ENCODE data around the gene RNASE8.

The RNASE8 gene

DNA sequence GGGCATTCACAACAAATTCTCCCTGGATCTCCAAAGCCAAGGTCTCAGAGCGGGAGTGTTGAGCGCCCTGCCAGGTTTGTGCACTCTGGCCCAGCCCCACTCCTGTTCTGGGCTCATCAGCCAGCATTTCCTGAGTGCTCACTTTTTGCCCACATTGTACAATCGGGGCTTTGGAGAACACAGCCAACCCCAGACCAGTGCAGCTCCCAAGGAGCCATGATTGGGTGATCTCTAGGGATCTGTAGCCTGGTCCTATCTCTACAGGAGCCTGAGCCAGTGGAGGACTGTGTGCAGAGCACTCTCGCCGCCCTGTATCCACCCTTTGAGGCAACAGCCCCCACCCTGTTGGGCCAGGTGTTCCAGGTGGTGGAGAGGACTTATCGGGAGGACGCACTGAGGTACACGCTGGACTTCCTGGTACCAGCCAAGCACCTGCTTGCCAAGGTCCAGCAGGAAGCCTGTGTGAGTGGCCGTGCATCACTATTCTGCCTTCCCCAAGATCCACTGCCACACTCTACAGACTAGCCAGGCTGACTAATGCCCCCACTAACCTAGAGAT is 15.2 kb downstream of the RNASE8 start:
- no peak for DNase-seq (ENCODE audit: low read depth)

GRCh38 chr14:21073921-21074320 is 16.3 kb downstream of the RNASE8 start:
- DNase-seq (ENCODE audit: low read depth) = no peak

- DNase-seq (ENCODE audit: low read depth) = no peak
These were observed 17.0 kb downstream of the RNASE8 start for GRCh38 chr14:21074398-21075272.

- no peak for DNase-seq (ENCODE audit: low read depth)
These were observed 18.3 kb downstream of the RNASE8 start for GRCh38 chr14:21075719-21076437.

DNA sequence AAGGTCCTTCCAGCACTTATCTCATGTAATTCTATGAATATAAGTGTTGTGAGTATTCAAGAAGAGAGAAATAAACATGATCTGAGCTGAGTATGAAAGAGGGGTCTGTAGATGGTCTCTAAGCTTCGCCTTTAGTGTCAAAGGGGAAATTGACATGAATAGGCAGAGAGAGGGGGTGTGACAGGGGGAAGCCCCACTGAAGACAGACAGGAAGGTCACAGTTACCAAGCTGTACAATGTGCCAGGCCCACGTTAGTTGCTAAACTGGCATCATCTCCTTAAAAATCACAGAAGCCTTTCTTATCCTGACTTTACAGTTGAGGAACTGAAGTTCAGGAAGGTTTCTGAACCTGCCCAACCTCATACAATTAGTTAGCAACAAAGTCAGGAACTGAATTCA is 20.1 kb downstream of the RNASE8 start:
- DNase-seq (ENCODE audit: low read depth) = no peak

DNA sequence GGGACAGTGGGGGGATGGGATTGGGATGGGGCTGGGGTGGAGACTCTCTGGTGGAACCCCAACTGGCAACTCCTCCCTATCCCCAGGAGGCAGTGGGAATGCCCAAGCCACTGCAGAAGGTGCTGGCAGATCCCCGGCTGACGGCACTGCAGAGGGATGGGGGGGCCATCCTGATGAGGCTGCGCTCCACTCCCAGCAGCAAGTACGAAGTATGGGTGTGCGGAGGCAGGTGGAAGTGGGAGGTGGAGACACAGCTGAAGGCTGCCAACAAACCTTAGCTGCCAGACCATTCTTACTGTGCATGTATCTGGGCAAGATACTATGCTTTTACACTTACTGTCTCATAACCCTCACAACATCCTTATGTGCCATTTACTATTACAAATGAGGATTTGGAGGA is 20.7 kb downstream of the RNASE8 start:
- no peak for DNase-seq (ENCODE audit: low read depth)

DNA sequence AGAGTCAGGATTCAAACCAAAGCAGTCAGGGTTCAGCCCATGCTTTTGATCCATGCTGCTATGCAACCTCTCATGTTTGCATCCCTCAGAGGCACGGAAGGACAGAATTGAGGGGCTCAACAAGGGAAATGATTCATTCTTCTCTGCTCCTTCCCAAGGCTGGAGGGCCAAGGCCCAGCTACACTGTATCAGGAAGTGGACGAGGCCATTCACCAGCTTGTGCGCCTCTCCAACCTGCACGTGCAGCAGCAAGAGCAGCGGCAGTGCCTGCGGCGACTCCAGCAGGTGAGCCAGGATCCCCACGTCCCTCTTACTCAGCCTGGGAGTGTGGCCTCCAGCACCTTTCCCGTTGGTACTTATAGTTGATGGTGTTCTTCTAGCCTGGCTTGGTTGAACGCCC is 21.1 kb downstream of the RNASE8 start:
- DNase-seq (ENCODE audit: low read depth) = no peak

DNA sequence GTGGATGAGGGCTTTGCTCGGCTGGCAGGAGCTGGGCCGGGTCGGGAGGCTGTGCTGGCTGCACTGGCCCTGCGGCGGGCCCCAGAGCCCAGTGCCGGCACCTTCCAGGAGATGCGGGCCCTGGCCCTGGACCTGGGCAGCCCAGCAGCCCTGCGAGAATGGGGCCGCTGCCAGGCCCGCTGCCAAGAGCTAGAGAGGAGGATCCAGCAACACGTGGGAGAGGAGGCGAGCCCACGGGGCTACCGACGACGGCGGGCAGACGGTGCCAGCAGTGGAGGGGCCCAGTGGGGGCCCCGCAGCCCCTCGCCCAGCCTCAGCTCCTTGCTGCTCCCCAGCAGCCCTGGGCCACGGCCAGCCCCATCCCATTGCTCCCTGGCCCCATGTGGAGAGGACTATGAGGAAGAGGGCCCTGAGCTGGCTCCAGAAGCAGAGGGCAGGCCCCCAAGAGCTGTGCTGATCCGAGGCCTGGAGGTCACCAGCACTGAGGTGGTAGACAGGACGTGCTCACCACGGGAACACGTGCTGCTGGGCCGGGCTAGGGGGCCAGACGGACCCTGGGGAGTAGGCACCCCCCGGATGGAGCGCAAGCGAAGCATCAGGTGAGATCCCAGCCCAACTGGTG is 24.0 kb downstream of the RNASE8 start:
- DNase-seq (ENCODE audit: low read depth) = no peak

DNA sequence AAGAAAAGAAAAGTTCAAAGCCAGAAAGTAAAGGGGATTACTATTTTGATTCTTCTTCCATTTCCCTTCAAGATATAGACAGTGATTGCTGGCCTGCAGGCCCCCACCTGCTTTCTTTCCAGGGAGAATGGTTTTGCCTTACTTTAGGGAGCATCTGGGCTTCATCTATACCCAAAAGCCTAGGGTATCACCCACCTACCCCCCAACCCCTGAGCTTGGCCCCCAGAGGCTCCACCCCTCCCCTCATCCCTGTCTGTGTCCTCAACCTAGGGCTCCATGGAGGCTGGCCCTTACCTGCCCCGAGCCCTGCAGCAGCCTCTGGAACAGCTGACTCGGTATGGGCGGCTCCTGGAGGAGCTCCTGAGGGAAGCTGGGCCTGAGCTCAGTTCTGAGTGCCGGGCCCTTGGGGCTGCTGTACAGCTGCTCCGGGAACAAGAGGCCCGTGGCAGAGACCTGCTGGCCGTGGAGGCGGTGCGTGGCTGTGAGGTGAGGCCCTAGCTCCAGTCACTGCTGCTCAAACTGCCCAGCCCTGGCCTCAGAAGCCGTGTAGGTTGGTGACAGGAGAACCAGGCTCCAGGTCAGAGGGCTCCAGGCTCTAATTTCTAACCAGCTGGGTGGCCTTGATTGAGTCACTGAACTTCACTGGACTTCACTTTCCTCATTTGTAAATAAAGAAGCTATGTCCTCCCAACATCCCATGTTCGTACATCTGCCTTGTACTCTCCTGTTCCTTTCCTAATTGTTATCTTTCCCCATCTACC is 26.1 kb downstream of the RNASE8 start:
- DNase-seq (ENCODE audit: low read depth) = no peak

DNA sequence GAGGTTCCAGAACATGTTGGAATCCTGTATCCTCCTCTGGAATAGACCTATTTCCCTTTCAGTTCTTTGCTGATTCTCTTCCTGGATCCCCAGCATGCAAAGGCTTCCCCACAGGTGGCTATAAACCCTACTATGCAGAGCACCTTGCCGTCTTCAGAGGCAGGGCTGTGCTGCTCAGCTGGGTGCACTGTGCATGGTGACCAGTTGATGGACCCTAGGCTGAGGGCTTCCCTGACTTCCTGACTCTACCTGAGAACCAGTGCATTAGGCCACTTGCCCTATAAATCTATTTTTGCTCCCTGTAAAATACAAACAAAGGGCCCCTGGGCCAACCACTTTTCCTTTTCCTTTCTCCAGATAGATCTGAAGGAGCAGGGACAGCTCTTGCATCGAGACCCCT is 26.8 kb downstream of the RNASE8 start:
- DNase-seq (ENCODE audit: low read depth) = no peak

GRCh38 chr14:21084998-21085853 is 27.6 kb downstream of the RNASE8 start:
- no peak for DNase-seq (ENCODE audit: low read depth)

GRCh38 chr14:21086908-21087293 is 29.3 kb downstream of the RNASE8 start:
- no peak for DNase-seq (ENCODE audit: low read depth)

DNA sequence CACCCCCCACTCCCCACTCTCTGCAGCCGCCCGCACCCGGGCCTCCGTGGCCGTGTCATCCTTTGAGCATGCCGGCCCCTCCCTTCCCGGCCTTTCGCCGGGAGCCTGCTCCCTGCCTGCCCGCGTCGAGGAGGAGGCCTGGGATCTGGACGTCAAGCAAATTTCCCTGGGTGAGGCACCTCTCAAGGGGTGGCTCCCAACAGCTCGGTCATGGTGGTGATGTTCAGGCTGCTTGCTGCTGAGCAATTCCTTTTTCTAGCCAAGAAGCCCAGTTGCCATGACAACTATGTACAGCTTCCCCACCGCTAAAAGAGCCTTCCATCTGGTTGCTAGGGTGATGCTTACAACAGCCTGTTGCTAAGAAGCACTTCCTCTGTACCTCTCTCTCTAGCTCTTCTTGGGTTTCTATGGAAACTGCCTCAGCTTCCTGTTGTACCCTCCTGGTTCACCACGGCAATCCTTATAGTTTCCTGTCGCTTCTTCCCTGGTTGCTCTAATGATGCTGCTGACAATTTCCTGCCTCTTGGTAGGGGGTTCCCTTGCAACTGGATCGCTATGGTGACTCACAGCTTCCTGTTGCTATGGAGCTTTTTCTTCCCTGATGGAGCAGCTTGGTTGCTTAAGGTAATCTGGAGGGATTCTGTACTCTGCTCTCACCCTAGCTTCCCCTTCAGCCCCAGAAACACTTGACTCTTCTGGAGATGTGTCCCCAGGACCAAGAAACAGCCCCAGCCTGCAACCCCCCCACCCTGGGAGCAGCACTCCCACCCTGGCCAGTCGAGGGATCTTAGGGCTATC is 29.9 kb downstream of the RNASE8 start:
- peak; percentile 87 for DNase-seq (ENCODE audit: low read depth)

- DNase-seq (ENCODE audit: low read depth) = no peak
These were observed 31.1 kb downstream of the RNASE8 start for GRCh38 chr14:21088687-21089086.

- DNase-seq (ENCODE audit: low read depth) = no peak
These were observed 31.6 kb downstream of the RNASE8 start for GRCh38 chr14:21089271-21089670.

DNA sequence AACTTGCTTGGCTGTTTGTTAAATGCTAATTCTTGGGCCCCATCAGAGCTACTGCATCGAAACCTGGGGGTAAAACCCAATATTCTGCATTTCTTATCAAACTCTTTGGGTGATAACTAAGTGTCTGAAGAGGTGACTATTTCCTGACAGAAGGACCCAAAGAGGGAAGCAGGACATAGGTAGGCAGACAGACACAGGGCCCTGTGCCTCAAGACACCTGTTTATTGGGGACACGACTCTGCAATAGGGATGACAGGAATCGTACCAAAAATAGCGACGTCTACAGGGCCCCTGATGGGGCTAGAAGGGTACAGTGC is 32.2 kb downstream of the RNASE8 start:
- DNase-seq (ENCODE audit: low read depth) = no peak

GRCh38 chr14:21090194-21090939 is 32.7 kb downstream of the RNASE8 start:
- no peak for DNase-seq (ENCODE audit: low read depth)

GRCh38 chr14:21090940-21091663 is 33.5 kb downstream of the RNASE8 start:
- DNase-seq (ENCODE audit: low read depth) = no peak

- DNase-seq (ENCODE audit: low read depth) = no peak
These were observed 34.2 kb downstream of the RNASE8 start for GRCh38 chr14:21091821-21092272.
